C4-2B (cell line): Measurements from ENCODE around the gene FNDC10.

Experiments
- ZFX ChIP-seq: fragments of 450-650 bp; IDR thresholded peaks from 2 replicates; pipeline ENCODE4 v1.6.1; 2017
- TF ChIP-seq, protein P1 (sequence below): fragments of 450-650 bp; conservative IDR thresholded peaks from 2 replicates; pipeline ENCODE4 v1.5.1; 2017; ENCODE audit warnings: mild to moderate bottlenecking

- TF ChIP-seq, protein P1, sequence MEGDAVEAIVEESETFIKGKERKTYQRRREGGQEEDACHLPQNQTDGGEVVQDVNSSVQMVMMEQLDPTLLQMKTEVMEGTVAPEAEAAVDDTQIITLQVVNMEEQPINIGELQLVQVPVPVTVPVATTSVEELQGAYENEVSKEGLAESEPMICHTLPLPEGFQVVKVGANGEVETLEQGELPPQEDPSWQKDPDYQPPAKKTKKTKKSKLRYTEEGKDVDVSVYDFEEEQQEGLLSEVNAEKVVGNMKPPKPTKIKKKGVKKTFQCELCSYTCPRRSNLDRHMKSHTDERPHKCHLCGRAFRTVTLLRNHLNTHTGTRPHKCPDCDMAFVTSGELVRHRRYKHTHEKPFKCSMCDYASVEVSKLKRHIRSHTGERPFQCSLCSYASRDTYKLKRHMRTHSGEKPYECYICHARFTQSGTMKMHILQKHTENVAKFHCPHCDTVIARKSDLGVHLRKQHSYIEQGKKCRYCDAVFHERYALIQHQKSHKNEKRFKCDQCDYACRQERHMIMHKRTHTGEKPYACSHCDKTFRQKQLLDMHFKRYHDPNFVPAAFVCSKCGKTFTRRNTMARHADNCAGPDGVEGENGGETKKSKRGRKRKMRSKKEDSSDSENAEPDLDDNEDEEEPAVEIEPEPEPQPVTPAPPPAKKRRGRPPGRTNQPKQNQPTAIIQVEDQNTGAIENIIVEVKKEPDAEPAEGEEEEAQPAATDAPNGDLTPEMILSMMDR, result no peak
- TF ChIP-seq ZFX, result no peak
Observed at GRCh38 chr1:1630191-1630964, 30.4 kb upstream of the FNDC10 start.
